ENCODE data around the gene PAPOLA. TPM values are rescaled to one million over a fixed set of nuclear protein-coding genes. Genes with fewer than 3 reads are reported as not detected.

Gene PAPOLA
- total RNA-seq, 1 donor from 2014 or later: 235 TPM

DNA sequence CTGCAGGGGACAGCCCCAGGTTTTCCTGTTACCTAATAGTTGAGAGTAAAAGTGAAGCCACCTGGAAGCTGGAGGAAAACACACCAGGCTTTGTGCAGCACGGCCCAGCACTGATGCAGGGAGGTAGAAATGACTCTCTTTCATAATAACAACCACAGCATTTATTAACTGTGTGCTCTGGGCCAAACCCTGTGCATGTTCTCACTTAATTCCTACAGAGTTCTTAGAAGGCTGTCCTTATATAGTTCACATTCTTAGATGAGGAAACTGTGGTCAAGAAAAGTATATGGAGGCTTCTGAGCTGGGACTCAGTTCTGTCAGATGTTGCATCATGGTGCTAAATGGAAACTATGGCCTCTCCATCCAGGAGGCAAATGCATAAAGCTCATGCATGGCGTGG, 100.0 kb downstream of the PAPOLA start:
- no peaks in the 10 kb centered on the region for H3K36me3 Mint-ChIP-seq
- H3K27me3 Mint-ChIP-seq (ENCODE audit: insufficient read depth, low read depth): peaks cover 10% of the 10 kb centered on the region

DNA sequence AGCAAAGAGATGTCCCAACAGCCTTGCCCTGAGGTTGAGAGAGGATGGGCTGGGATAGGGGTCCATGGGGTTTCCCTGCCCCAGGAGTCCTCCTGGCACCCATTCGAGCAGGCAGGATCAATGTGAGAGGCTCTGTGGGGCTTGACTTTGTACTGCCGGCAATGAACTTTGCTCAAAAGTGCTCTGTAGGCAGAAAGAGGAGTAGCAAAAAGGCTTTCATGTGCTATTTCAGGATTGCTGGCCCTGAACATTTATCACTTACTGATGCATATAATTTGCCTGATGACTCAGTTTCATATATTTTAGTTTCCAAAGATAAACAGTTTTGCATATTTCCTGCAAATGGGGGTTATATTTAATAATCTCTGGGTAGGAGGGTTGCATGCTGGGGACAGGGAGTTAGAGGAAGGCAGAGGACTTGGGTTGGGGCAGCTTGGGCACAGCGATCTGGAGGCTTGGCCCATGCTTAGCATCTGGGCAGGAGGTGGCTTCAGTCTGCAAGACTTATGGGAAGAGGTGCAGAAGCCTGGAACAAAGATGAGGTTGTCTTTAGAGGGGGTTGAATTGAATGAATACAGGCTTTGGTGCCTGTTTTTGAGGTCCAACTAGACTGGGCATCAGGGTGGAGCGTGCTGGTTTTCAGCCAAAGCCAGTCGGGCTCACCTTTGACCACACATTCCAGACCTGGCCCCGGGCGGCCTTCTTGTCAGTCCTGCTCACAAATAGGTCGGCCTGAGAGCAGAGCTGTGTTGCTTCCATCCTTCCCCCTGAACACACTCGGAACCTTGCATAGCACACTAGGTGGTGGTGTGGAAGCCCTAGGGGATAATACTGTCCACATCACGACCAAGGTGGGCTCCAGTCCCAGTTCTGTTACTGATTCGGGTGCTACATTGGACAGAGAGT, 101.4 kb downstream of the PAPOLA start:
- no peak overlapping the region for H3K27ac ChIP-seq
- no peak overlapping the region for H3K4me2 ChIP-seq
- no peak for DNase-seq (ENCODE audit: low spot score)
- no peaks in the 10 kb centered on the region for H3K36me3 ChIP-seq
- TF ChIP-seq, protein P1, sequence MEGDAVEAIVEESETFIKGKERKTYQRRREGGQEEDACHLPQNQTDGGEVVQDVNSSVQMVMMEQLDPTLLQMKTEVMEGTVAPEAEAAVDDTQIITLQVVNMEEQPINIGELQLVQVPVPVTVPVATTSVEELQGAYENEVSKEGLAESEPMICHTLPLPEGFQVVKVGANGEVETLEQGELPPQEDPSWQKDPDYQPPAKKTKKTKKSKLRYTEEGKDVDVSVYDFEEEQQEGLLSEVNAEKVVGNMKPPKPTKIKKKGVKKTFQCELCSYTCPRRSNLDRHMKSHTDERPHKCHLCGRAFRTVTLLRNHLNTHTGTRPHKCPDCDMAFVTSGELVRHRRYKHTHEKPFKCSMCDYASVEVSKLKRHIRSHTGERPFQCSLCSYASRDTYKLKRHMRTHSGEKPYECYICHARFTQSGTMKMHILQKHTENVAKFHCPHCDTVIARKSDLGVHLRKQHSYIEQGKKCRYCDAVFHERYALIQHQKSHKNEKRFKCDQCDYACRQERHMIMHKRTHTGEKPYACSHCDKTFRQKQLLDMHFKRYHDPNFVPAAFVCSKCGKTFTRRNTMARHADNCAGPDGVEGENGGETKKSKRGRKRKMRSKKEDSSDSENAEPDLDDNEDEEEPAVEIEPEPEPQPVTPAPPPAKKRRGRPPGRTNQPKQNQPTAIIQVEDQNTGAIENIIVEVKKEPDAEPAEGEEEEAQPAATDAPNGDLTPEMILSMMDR (IDR thresholded peaks at IDR 0.05): no peak
- TF ChIP-seq EZH2phosphoT487 (IDR thresholded peaks at IDR 0.05) (no peak), EZH2 (IDR thresholded peaks at IDR 0.05) (no peak)
- no peaks in the 10 kb centered on the region for H3F3A ChIP-seq (ENCODE audit: low read depth)
- H4K20me1 ChIP-seq (ENCODE audit: low read depth): no peaks in the 10 kb centered on the region
- no peaks in the 10 kb centered on the region for H3K79me2 ChIP-seq (ENCODE audit: low read depth)
- H2AFZ ChIP-seq (replicated peaks): no peak overlapping the region
- H3K9ac ChIP-seq: no peak overlapping the region
- H3K27ac Mint-ChIP-seq: no peak overlapping the region
- H3K4me1 Mint-ChIP-seq: no peaks in the 10 kb centered on the region
- H3K9me3 ChIP-seq (ENCODE audit: low read depth): no peaks in the 10 kb centered on the region
- peak overlapping the region; percentile 11 for H3K4me3 Mint-ChIP-seq
- H3K4me1 ChIP-seq: no peaks in the 10 kb centered on the region
- peaks cover 10% of the 10 kb centered on the region for H3K27me3 Mint-ChIP-seq (ENCODE audit: insufficient read depth, low read depth)
- no peaks in the 10 kb centered on the region for H3K27me3 ChIP-seq
- H3K36me3 Mint-ChIP-seq: no peaks in the 10 kb centered on the region
- H3K9me3 Mint-ChIP-seq: peaks cover 7% of the 10 kb centered on the region
- H3K4me3 ChIP-seq: no peak overlapping the region

More for the DNA sequence above, 100.0 kb downstream of the PAPOLA start:
- H3K9ac ChIP-seq: no peak overlapping the region
- peaks cover 5% of the 10 kb centered on the region for H3K9me3 Mint-ChIP-seq
- H4K20me1 ChIP-seq (ENCODE audit: low read depth): no peaks in the 10 kb centered on the region
- no peaks in the 10 kb centered on the region for H3K4me1 ChIP-seq
- no peak overlapping the region for H3K4me2 ChIP-seq
- no peaks in the 10 kb centered on the region for H3K4me1 Mint-ChIP-seq
- no peaks in the 10 kb centered on the region for H3K79me2 ChIP-seq (ENCODE audit: low read depth)
- H3K27ac Mint-ChIP-seq: no peak overlapping the region
- no peak overlapping the region for H2AFZ ChIP-seq (replicated peaks)
- no peak for DNase-seq (ENCODE audit: low spot score)
- H3K27me3 ChIP-seq: no peaks in the 10 kb centered on the region
- H3F3A ChIP-seq (ENCODE audit: low read depth): no peaks in the 10 kb centered on the region
- TF ChIP-seq, protein P1 (IDR thresholded peaks at IDR 0.05): no peak
- TF ChIP-seq EZH2 (IDR thresholded peaks at IDR 0.05): no peak
- no peak for TF ChIP-seq EZH2phosphoT487 (IDR thresholded peaks at IDR 0.05)
- H3K4me3 ChIP-seq: no peak overlapping the region
- no peak overlapping the region for H3K4me3 Mint-ChIP-seq
- no peaks in the 10 kb centered on the region for H3K9me3 ChIP-seq (ENCODE audit: low read depth)
- no peaks in the 10 kb centered on the region for H3K36me3 ChIP-seq
- no peak overlapping the region for H3K27ac ChIP-seq

DNA sequence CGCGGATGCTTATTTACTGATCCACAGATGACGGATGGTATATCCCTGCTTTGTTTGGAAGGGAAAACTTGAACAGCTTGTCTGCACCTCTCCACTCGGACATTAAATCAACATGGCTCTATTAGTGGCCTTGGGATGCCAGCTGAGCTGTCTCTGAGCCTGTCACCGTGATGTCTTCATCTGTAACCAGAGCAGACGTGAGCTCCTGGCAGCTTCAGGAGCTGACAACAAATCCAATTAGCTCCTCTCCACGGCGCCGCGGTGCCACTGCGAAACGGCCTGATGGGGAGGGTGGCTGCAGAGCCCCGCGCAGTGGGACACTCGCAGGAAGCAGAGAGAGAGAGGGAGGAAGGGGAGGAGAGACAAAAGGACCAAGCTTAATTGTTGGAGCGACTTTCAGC, 112.3 kb downstream of the PAPOLA start:
- no peak for TF ChIP-seq EZH2phosphoT487 (IDR thresholded peaks at IDR 0.05)
- peaks cover 2% of the 10 kb centered on the region for H3K9me3 Mint-ChIP-seq

More for the DNA sequence above, 112.3 kb downstream of the PAPOLA start:
- peaks cover 23% of the 10 kb centered on the region for H3K4me1 Mint-ChIP-seq
- no peak overlapping the region for H2AFZ ChIP-seq (replicated peaks)
- H3K27me3 ChIP-seq: no peaks in the 10 kb centered on the region
- H3K36me3 Mint-ChIP-seq: no peaks in the 10 kb centered on the region
- H3K27me3 Mint-ChIP-seq (ENCODE audit: insufficient read depth, low read depth): peaks cover 22% of the 10 kb centered on the region
- H3F3A ChIP-seq (ENCODE audit: low read depth): no peaks in the 10 kb centered on the region
- H3K79me2 ChIP-seq (ENCODE audit: low read depth): no peaks in the 10 kb centered on the region
- H3K4me2 ChIP-seq: no peak overlapping the region
- H3K27ac Mint-ChIP-seq: no peak overlapping the region
- H3K4me3 Mint-ChIP-seq: no peak overlapping the region
- H3K4me1 ChIP-seq: peaks cover 4% of the 10 kb centered on the region
- no peak overlapping the region for H3K4me3 ChIP-seq
- peak; percentile 50 for DNase-seq (ENCODE audit: low spot score)
- H3K27ac ChIP-seq: no peak overlapping the region
- no peaks in the 10 kb centered on the region for H4K20me1 ChIP-seq (ENCODE audit: low read depth)
- no peak overlapping the region for H3K9ac ChIP-seq
- no peaks in the 10 kb centered on the region for H3K36me3 ChIP-seq
- no peaks in the 10 kb centered on the region for H3K9me3 ChIP-seq (ENCODE audit: low read depth)

Measured in neural progenitor cell (in vitro differentiated cells).